HG03060 (cell line): ENCODE data around the gene KIAA1191.

Experiments used
- ATAC-seq: cut with Tn5 transposase; IDR thresholded peaks from one replicate; pipeline ENCODE4 v1.9.1; 2021; ENCODE audit warnings: low read depth, moderate number of reproducible peaks; ENCODE audit not compliant: unreplicated experiment

Gene KIAA1191

GRCh38 chr5:176366232-176366894 is 4.8 kb upstream of the KIAA1191 start:
- no peak for ATAC-seq

GRCh38 chr5:176365351-176366231 is 4.0 kb upstream of the KIAA1191 start, which contains the start of gene ARL10:
Gene ARL10 (plus strand): TSS chr5:176365487. CDS start chr5:176365564, 77 bp downstream.
- ATAC-seq = no peak

- ATAC-seq = no peak
These were observed 3.3 kb upstream of the KIAA1191 start for GRCh38 chr5:176364765-176365350.

GRCh38 chr5:176362233-176362490 is 598 bp upstream of the KIAA1191 start:
- ATAC-seq = no peak

- ATAC-seq = no peak
These were observed 599 bp downstream of the KIAA1191 start for GRCh38 chr5:176360894-176361436.

GRCh38 chr5:176359658-176360057 is 1.9 kb downstream of the KIAA1191 start:
- no peak for ATAC-seq

GRCh38 chr5:176356179-176356566 is 5.4 kb downstream of the KIAA1191 start:
- no peak for ATAC-seq

- ATAC-seq = no peak
These were observed 6.0 kb downstream of the KIAA1191 start for GRCh38 chr5:176355400-176356178.

GRCh38 chr5:176353533-176353932 is 8.0 kb downstream of the KIAA1191 start:
- no peak for ATAC-seq

- no peak for ATAC-seq
These were observed 9.3 kb downstream of the KIAA1191 start for GRCh38 chr5:176352116-176352878.

GRCh38 chr5:176350416-176350815 is 11.1 kb downstream of the KIAA1191 start:
- no peak for ATAC-seq

GRCh38 chr5:176342766-176343458 is 18.7 kb downstream of the KIAA1191 start:
- no peak for ATAC-seq

- ATAC-seq = no peak
These were observed 19.4 kb downstream of the KIAA1191 start for GRCh38 chr5:176342158-176342483.

- ATAC-seq = no peak
These were observed 20.0 kb downstream of the KIAA1191 start for GRCh38 chr5:176341325-176342157.

- ATAC-seq = no peak
These were observed 22.3 kb downstream of the KIAA1191 start for GRCh38 chr5:176339304-176339703.

GRCh38 chr5:176337913-176338312 is 23.7 kb downstream of the KIAA1191 start:
- ATAC-seq = no peak

GRCh38 chr5:176334031-176334770 is 27.4 kb downstream of the KIAA1191 start:
- no peak for ATAC-seq

- no peak for ATAC-seq
These were observed 41.0 kb downstream of the KIAA1191 start for GRCh38 chr5:176320577-176320976.
